ENCODE data around the gene CDH13. TPM values are rescaled to one million over a fixed set of nuclear protein-coding genes. Genes with fewer than 3 reads are reported as not detected.

The CDH13 gene
- total RNA-seq, 1 donor from 2014 or later: 166 TPM

- intact Hi-C loops (cut with DNase I): no loop called here
- DNase-seq (no peak), ATAC-seq (ENCODE audit: poor library complexity) (no peak)
Observed at GRCh38 chr16:83244057-83244456, 617.3 kb downstream of the CDH13 start.

- intact Hi-C loops (cut with DNase I): no loop called here
- no peak for DNase-seq
- no peak for ATAC-seq (ENCODE audit: poor library complexity)
Observed at GRCh38 chr16:83245061-83245460, 618.3 kb downstream of the CDH13 start.

DNA sequence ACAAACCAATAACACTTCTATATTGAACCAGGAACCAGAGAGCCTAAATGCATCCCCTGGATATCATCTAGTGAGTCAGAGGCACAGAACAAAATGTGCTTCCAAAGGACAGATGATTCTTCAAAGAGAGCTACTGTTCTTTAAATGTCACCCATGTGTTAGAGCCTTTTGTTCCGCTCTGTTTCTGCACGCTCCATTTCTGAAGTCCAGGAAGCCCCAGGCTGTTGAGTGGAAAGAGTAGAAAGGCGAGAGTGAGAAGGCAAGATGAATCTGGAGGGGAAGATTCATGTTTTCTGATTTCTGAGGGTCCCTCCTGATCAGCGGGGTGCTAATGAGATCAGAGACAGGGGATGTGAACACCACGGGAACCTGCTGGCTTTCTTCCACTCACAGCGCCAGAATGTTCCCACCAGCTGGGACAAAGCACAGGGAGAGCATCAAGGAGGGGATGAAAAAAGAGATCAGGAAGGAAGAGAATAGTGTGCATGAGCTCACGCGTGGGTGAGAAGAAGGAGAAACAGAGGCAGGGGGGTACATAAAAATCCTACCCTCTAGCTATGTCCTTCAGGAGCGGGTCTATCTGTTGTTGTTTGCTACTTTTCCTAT, 621.1 kb downstream of the CDH13 start:
- ATAC-seq (ENCODE audit: poor library complexity) (peak; percentile 57), DNase-seq (no peak)
- intact Hi-C loops (cut with DNase I): no loop called here

- peak; percentile 41 for DNase-seq
- peak; percentile 91 for ATAC-seq (ENCODE audit: poor library complexity)
- intact Hi-C loops (cut with DNase I): no loop called here
Observed at GRCh38 chr16:83248735-83249463, 622.1 kb downstream of the CDH13 start.

GRCh38 chr16:83253521-83253920, 626.8 kb downstream of the CDH13 start:
- DNase-seq (no peak), ATAC-seq (ENCODE audit: poor library complexity) (no peak)
- intact Hi-C loops (cut with DNase I): no loop called here

DNA sequence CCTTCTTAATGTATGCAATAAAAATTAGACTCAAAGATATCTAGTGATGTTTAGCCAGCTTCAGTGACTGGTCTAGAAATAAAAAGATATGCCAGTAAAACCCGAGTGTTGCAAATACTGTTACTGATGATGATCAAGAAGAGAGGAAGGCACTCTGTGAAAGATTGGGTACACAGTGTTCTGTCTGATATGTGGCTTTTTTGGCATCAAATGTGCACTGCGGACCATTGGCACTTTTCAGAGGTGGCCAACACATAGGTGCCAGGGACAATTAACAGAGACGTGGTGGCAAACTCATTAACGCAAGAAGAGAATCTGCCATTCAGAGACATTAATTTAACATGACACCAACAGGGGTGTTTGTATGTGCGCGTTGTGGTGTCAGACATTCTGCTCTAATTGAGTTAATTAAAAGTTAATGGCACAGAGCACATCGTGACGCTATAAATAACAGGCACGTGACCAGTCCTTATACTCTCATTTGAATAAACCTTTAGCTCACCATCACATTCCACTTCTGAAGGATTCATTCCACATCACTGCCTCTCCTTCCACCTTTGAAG, 631.7 kb downstream of the CDH13 start:
- intact Hi-C loops (cut with DNase I): no loop called here
- peak; percentile 79 for ATAC-seq (ENCODE audit: poor library complexity)
- no peak for DNase-seq

- ATAC-seq (ENCODE audit: poor library complexity) (no peak), DNase-seq (no peak)
- intact Hi-C loops (cut with DNase I): no loop called here
Observed at GRCh38 chr16:83266848-83267553, 640.2 kb downstream of the CDH13 start.

DNA sequence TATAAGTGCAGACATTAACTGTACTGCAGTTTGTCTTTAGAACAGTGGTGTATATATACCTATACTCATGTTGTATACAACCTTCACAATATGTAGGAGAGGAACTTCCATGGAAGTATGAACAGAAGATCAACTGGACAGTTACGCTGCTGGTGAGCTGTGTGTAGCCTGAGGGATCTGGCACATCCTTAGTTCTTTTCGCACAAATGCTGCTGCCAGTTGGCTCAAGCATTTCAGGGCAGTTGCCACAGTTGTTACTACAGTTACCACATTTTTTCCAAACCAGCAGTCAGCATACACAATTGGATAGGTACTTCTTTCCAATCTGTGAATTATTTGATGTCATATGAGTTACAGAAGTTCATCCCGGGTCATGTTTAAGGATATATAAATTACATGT, 641.4 kb downstream of the CDH13 start:
- no peak for DNase-seq
- intact Hi-C loops (cut with DNase I): no loop called here
- peak; percentile 65 for ATAC-seq (ENCODE audit: poor library complexity)

GRCh38 chr16:83269048-83269447, 642.3 kb downstream of the CDH13 start:
- intact Hi-C loops (cut with DNase I): no loop called here
- ATAC-seq (ENCODE audit: poor library complexity) (no peak), DNase-seq (no peak)

DNA sequence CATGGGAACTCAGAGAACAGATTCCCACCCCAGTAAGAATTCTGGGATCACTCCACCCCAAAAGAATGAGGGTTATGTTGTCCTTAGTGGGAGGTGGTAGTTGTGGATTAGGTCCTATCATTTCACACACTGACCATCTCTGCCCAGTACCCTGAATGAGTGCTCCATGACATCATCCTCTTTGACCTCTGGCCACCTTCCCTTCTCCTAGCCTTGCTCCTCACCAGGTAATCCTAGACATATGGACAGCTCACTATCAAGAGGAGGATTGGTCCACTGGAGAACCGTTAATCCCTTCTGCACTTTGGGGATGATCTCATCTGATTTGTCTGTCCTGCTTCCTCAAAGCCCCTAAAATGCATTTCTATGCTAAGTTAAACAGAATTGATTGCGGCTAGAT, 642.8 kb downstream of the CDH13 start:
- no peak for ATAC-seq (ENCODE audit: poor library complexity)
- DNase-seq: no peak
- intact Hi-C loops (cut with DNase I): no loop called here

DNA sequence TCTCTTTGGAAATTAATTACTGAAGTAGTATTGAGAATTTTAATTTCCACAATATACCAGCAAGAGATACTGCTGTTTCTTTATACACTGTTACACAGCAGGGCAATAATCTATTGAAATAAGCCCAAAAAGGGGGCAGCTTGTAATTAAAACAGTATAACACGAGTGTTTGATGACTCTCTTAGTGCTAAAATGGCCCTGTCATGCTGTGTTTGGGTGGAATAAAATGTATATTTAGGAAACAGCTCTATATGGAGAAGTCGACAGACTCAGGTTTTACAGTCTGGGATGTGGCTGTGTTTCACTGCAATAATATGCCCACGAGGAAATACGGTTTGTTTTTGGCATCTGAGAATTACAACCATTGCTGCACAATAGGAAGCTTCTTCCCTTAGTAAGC, 643.3 kb downstream of the CDH13 start:
- intact Hi-C loops (cut with DNase I): no loop called here
- ATAC-seq (ENCODE audit: poor library complexity) (no peak), DNase-seq (no peak)

GRCh38 chr16:83270640-83271039, 643.9 kb downstream of the CDH13 start:
- intact Hi-C loops (cut with DNase I): no loop called here
- ATAC-seq (ENCODE audit: poor library complexity): no peak
- no peak for DNase-seq

DNA sequence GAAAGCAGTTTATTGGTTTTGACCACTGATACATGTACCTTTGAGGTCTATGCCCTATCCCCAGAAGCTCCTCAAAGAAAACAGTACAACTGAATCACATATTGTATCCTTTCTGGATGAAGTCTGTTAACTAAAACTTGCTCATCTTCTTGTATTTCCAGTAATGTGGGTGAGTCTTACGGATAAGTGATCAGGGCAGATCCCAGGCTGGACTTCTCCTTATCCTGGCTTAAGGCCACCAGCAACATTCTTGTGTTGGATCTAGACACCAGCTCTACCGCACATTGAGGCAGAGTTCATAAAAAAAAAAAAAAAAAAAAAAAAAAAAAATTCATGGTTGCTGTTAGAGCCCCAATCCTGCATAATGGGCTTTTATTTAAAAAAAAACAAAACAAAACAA, 644.4 kb downstream of the CDH13 start:
- DNase-seq (no peak), ATAC-seq (ENCODE audit: poor library complexity) (no peak)
- intact Hi-C loops (cut with DNase I): no loop called here

DNA sequence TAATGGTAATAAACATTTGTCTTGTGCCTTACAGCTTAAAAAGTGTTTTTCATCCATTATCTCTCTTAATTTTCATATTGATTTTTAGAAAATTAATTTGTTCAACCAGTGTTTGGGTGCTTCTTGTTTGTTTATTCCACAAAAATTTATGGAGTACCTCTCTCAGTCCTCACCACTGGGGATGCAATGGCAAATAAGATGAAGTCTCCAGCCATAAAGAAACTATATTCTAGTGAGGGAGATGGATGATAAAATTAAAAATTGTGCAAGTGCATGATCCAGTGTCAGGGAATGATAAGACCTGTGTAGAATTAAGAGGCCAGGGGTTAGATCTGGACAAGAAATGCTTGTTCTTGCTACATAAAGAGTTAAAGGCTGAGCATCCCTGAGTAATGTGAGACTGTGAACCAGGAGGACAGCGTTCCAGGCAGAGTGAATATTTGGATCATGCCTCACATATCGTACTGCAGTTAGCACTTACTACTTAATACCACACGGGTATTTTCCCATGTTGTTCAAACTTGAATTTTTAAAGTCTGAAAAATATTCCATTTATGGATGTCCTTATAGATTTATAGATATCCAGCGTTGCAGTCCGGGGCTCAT, 645.3 kb downstream of the CDH13 start:
- intact Hi-C loops (cut with DNase I): no loop called here
- DNase-seq: no peak
- ATAC-seq (ENCODE audit: poor library complexity): no peak

- no peak for DNase-seq
- intact Hi-C loops (cut with DNase I): no loop called here
- ATAC-seq (ENCODE audit: poor library complexity): no peak
Observed at GRCh38 chr16:83272843-83273242, 646.1 kb downstream of the CDH13 start.

DNA sequence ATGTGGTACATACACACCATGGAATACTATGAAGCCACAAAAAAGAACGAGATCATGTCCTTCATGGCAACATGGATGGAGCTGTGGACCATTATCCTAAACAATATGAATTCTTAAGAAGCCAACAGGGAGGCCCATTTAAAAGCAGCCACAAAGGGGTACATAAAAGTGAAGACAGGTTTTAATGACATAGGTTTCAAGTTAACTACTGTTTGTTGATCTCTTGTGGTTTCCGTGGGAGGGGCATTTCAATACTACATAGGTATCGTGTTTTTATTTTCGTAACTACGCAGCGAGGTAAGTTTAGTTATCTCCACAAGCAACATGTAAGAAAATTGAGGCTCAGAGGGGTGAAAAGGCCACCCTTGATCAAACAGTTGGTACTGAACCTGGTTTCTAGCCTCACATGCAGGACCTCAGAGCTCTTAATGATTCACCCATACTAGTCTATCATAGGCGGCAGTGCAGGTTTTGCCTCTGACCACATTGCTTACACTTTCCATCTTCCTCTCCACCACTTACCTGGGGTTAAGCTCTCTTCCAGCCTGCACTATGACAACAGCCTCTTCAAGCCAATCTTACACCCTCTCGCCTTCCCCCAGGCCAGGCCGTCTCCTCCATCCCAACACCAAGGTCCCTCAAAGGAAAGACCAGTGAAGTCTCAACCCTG, 646.9 kb downstream of the CDH13 start:
- ATAC-seq (ENCODE audit: poor library complexity): no peak
- intact Hi-C loops (cut with DNase I): no loop called here
- no peak for DNase-seq

GRCh38 chr16:83279251-83279650, 652.5 kb downstream of the CDH13 start:
- intact Hi-C loops (cut with DNase I): no loop called here
- DNase-seq: no peak

DNA sequence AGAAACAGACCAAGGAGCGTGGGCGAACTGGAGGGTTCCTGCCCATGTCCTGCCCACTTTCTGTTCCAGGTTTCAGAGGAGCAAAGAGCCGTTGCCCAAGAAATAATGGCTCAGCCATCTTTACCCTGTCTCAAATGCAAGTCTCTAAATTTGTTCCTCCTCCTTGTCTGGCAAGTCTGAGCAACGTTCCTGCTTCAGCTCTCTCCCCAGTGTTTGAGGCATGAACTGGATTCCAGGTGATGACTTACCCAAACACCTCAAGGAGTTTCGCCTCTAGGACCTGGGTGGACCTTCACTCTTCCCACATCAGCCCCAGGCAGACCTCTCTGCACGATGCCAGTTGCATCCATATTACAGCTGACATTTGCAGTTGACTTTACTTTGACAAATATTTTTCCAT, 659.2 kb downstream of the CDH13 start:
- DNase-seq: no peak
- intact Hi-C loops (cut with DNase I): no loop called here
- no peak for ATAC-seq (ENCODE audit: poor library complexity)

More at GRCh38 chr16:83279251-83279650, 652.5 kb downstream of the CDH13 start:
- no peak for ATAC-seq (ENCODE audit: poor library complexity)

DNA sequence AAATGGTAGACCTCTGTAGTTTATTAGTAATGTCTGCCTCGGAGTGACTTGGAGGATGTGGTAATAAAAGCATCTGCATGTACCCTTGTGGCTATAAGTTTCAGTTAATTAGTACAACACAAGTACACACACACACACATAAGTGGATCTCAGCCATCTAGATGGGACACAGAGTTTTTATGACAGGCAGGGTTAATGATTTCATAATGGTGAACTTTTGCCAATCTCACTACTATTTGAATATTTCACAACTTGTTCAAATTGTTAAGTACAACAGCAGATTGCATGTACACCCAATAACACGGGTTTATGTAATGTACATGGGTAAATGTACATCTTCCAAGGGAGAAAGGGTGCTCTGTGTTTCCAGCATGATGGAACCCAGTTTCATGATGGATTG, 669.7 kb downstream of the CDH13 start:
- ATAC-seq (ENCODE audit: poor library complexity) (no peak), DNase-seq (no peak)
- intact Hi-C loops (cut with DNase I): no loop called here

All from Right ventricle myocardium superior (tissue), 1 donor.